Adrenal gland (tissue), 12 donors: ENCODE measurements around the gene NBEAL2. TPM values are rescaled to one million over a fixed set of nuclear protein-coding genes. Genes with fewer than 3 reads are reported as not detected.

ENCODE experiments used
- DNase-seq, 7 donors: peaks; one replicate each; pipeline ENCODE4 v3.0.0-alpha.2; 2019 to 2020
- H3K27ac ChIP-seq, 5 donors: fragments of 200-600 bp; sonication (generic) in 4 of 5; 1 replicate in 3 of 5; 2 replicates in 2 of 5; pipeline versions ENCODE4 v1.5.1 to v1.8.0; 2016 to 2020; ENCODE audit warnings: mild to moderate bottlenecking in 1 of 5
- H3K27me3 ChIP-seq: fragments of 200-600 bp; 2 replicates; pipeline ENCODE4 v1.8.0; 2021
- H3K36me3 ChIP-seq, 2 donors: fragments of 200-600 bp; replicated peaks in 1 of 2; 1 replicate in 1 of 2; 2 replicates in 1 of 2; pipeline versions ENCODE4 v1.5.1 to v1.8.0; 2018 to 2022
- H3K4me1 ChIP-seq, 2 donors: fragments of 200-600 bp; replicated peaks in 1 of 2; 1 replicate in 1 of 2; 2 replicates in 1 of 2; pipeline versions ENCODE4 v1.5.1 to v1.8.0; 2018 to 2021
- H3K4me3 ChIP-seq, 4 donors: fragments of 200-600 bp; sonication (generic) in 3 of 4; one replicate each; pipeline ENCODE4 v1.5.1; 2016 to 2018
- H3K9me3 ChIP-seq, 3 donors: fragments of 200-600 bp; sonication (generic) in 1 of 3; replicated peaks in 1 of 3; 1 replicate in 2 of 3; 2 replicates in 1 of 3; pipeline versions ENCODE4 v1.5.1 to v1.8.0; 2016 to 2021
- CTCF ChIP-seq, 6 experiments: fragments of 450-650 bp in 4 of 6; fragments of 200-600 bp in 2 of 6; sonication (generic) in 1 of 6; IDR thresholded peaks; 1 replicate in 5 of 6; 2 replicates in 1 of 6; pipeline versions ENCODE4 v1.5.1 to v1.8.0; 2016 to 2021; ENCODE audit warnings: antibody characterized with exemption in 6 of 6, mild to moderate bottlenecking in 2 of 6, moderate library complexity in 1 of 6
- POLR2A ChIP-seq, 2 donors: fragments of 450-650 bp; IDR thresholded peaks; one replicate each; pipeline ENCODE4 v1.6.1; 2017; ENCODE audit warnings: antibody characterized with exemption in 2 of 2, mild to moderate bottlenecking in 2 of 2, moderate library complexity in 1 of 2
- WGBS, 4 donors: extraction: QIAGEN DNeasy Blood & Tissue Kit in 2 of 4; methylation state at CpG; one replicate each; pipeline versions ENCODE4 v1.1.5 to v1.1.7; 2013 to 2017; 5-methylcytosine and 5-hydroxymethylcytosine counted together
- intact Hi-C, 2 donors: fragments of 100-400 bp; cut with DNase I; formaldehyde crosslinking; loops; one replicate each; pipeline versions ENCODE4 v1.14.1 to v1.15.0; 2022 to 2023
- polyA plus RNA-seq, 3 donors: library from polyadenylated mRNA; stranded (reverse); fragments of 200-250 nt in 2 of 3; fragments of 350-450 nt in 1 of 3; fragmentation: Illumina TruSeq in 1 of 3; extraction: RNeasy Lipid Tissue Mini Kit (QIAGEN cat#74804) in 1 of 3; gene quantifications; one replicate each; pipeline ENCODE4 v1.2.3, GENCODE V29; 2013 to 2014
- total RNA-seq, 9 donors: library from RNA; depleted of rRNA in 4 of 9; stranded (reverse); fragments of >200 nt in 4 of 9; fragments of 120-200 nt in 1 of 9; fragmentation: NEBNext Ultra II Directional in 1 of 9; extraction: Animal tissue kit (Norgen Biotek cat#: 25700) in 1 of 9; gene quantifications; one replicate each; pipeline versions ENCODE4 v1.1.0 to v1.2.4, GENCODE V29; 2013 to 2023
- donor health status: healthy with polysubstance abuse.
- donor health status: Bipolar disorder and iron deficiency.
- donor health status: DM: yes; HTN: yes; CAD: no.
- donor health status: DM: no; HTN: no; CAD: no.
- donor health status: DM: no; HTN: no; CAD: no.
- donor health status: DM: yes; HTN: yes; CAD: no.

NBEAL2 gene
- total and polyA plus RNA-seq, 12 donors, result 7.3 to 154 (median 29.0) TPM

- DNase-seq, result peak in 1 of 7 donors; percentile 10
Observed at GRCh38 chr3:47006145-47006651, 26.7 kb downstream of the NBEAL2 start.

GRCh38 chr3:47007001-47007400 is 27.5 kb downstream of the NBEAL2 start:
- Histone ChIP-seq H3K9me3 (no peaks in the 10 kb centered on the region), H3K27ac (no peak overlapping the region), H3K4me3 (no peak overlapping the region), H3K4me1 (peaks cover 9 to 12% of the 10 kb centered on the region in 2 donors), H3K36me3 (peaks cover 0 to 32% of the 10 kb centered on the region in 2 donors), H3K27me3 (no peaks in the 10 kb centered on the region)
- 80 to 95% (median 88%) methylated on average over 1 to 3 of the region's 3 CpGs; no CpG with 5 or more reads in 1 of the 4 donors for WGBS, 4 donors
- DNase-seq, result peak in 1 of 7 donors; percentile 9
- TF ChIP-seq POLR2A (IDR thresholded peaks at IDR 0.05) (no peak), CTCF (IDR thresholded peaks at IDR 0.05) (no peak)
- intact Hi-C loops, result loop anchor here (10.0 kb wide), 2 partner anchors 302 to 318 kb away; partner anchors contain the start of gene TMIE (in 1 of the 2)

More at GRCh38 chr3:47006145-47006651, 26.7 kb downstream of the NBEAL2 start:
- 82 to 90% (median 88%) methylated on average over 6 to 9 of the region's 9 CpGs for WGBS, 4 donors
- no peak overlapping the region for H3K4me3 ChIP-seq
- H3K4me1 ChIP-seq, result peaks cover 9 to 12% of the 10 kb centered on the region in 2 donors
- TF ChIP-seq CTCF (IDR thresholded peaks at IDR 0.05), result no peak
- no peak for TF ChIP-seq POLR2A (IDR thresholded peaks at IDR 0.05)
- intact Hi-C loops, result loop anchor here (10.0 kb wide), 2 partner anchors 301 to 319 kb away; partner anchors contain the start of gene TMIE (in 1 of the 2)
- no peaks in the 10 kb centered on the region for H3K9me3 ChIP-seq
- no peak overlapping the region for H3K27ac ChIP-seq
- peaks cover 0 to 40% of the 10 kb centered on the region in 2 donors for H3K36me3 ChIP-seq
- H3K27me3 ChIP-seq, result no peaks in the 10 kb centered on the region

- Histone ChIP-seq H3K4me1 (peaks cover 9 to 12% of the 10 kb centered on the region in 2 donors), H3K27ac (no peak overlapping the region), H3K4me3 (no peak overlapping the region), H3K27me3 (no peaks in the 10 kb centered on the region), H3K9me3 (no peaks in the 10 kb centered on the region), H3K36me3 (peaks cover 0 to 26% of the 10 kb centered on the region in 2 donors)
- intact Hi-C loops, result loop anchor here (10.0 kb wide), 2 partner anchors 303 to 317 kb away; partner anchors contain the start of gene TMIE (in 1 of the 2)
- DNase-seq, result peak in 1 of 7 donors; percentile 16
- 94 to 96% (median 95%) methylated on average over 5 to 16 of the region's 16 CpGs for WGBS, 4 donors
- TF ChIP-seq CTCF (IDR thresholded peaks at IDR 0.05) (no peak), POLR2A (IDR thresholded peaks at IDR 0.05) (no peak)
Observed at GRCh38 chr3:47007482-47008233, 28.2 kb downstream of the NBEAL2 start.

- Histone ChIP-seq H3K9me3 (no peaks in the 10 kb centered on the region), H3K4me1 (peaks cover 9 to 12% of the 10 kb centered on the region in 2 donors), H3K4me3 (no peak overlapping the region), H3K27me3 (no peaks in the 10 kb centered on the region), H3K27ac (no peak overlapping the region), H3K36me3 (peaks cover 0 to 20% of the 10 kb centered on the region in 2 donors)
- TF ChIP-seq CTCF (IDR thresholded peaks at IDR 0.05), result no peak
- no peak for TF ChIP-seq POLR2A (IDR thresholded peaks at IDR 0.05)
- 90 to 97% (median 94%) methylated on average over 7 to 13 of the region's 13 CpGs for WGBS, 4 donors
- peak in 2 of 7 donors; percentile 16 to 55 for DNase-seq
- intact Hi-C loops, result loop anchor here (10.0 kb wide), 2 partner anchors 304 to 316 kb away; partner anchors contain the start of gene TMIE (in 1 of the 2)
Observed at GRCh38 chr3:47008234-47008796, 28.8 kb downstream of the NBEAL2 start.
